ENCODE results near the gene FIS1. TPM values are rescaled to one million over a fixed set of nuclear protein-coding genes. Genes with fewer than 3 reads are reported as not detected.
"Not testable (repeated sequence)": the region's sequence is repeated elsewhere in the genome, so short reads cannot be mapped to it uniquely, and the experiment has no call there.

FIS1 gene
- total RNA-seq, 1 donor from 2014 or later: 133 TPM

DNA sequence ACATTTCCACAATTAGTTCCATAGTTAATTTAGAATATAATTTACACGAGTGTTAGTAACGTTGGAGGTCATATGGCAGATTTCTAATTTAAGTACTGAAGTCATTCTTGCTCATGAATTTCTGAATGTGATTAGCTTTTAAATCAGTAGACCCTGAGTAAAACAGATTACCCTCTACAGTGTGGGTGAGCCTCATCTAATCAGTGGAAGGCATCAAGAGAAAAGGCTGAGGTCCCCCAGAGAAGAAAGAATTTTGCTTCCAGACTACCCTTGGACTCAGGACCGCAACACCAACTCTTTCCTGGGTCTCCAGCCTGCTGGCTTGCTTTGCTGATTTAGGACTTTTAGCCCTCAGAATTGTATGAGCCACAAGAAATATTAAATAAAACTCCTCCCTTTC lies 43.6 kb upstream of the FIS1 start:
- Histone ChIP-seq H3K9me3 (no peaks in the 10 kb centered on the region), H3K4me1 (no peaks in the 10 kb centered on the region), H3K36me3 (no peaks in the 10 kb centered on the region), H3K4me3 (no peak overlapping the region), H3K27me3 (ENCODE audit: low read depth) (peaks cover 24% of the 10 kb centered on the region), H3K27ac (no peak overlapping the region)
- no peak for ATAC-seq
- intact Hi-C loops (cut with DNase I): no loop called here
- no peak for DNase-seq
- TF ChIP-seq, protein P1, sequence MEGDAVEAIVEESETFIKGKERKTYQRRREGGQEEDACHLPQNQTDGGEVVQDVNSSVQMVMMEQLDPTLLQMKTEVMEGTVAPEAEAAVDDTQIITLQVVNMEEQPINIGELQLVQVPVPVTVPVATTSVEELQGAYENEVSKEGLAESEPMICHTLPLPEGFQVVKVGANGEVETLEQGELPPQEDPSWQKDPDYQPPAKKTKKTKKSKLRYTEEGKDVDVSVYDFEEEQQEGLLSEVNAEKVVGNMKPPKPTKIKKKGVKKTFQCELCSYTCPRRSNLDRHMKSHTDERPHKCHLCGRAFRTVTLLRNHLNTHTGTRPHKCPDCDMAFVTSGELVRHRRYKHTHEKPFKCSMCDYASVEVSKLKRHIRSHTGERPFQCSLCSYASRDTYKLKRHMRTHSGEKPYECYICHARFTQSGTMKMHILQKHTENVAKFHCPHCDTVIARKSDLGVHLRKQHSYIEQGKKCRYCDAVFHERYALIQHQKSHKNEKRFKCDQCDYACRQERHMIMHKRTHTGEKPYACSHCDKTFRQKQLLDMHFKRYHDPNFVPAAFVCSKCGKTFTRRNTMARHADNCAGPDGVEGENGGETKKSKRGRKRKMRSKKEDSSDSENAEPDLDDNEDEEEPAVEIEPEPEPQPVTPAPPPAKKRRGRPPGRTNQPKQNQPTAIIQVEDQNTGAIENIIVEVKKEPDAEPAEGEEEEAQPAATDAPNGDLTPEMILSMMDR (IDR thresholded peaks at IDR 0.05): no peak

DNA sequence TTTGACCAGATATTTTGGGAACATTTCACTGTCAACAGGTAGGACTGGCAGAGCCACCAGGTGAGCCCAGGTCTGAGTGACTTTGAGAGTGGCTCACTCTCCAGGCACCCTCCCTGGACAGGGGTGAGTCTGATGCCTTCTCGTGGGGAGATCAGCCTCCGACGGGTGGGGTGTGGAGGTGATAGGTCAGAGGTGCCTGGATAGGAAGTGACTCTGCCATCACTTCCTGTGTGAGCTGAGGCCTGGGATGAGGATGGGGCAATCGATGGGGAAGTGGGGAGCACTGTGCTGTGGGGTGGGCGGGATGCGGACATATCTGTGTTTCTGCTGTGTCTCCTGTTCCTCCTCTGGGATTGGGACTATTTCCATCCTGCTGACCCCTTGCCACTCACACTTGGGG lies 42.2 kb upstream of the FIS1 start:
- TF ChIP-seq, protein P1 (IDR thresholded peaks at IDR 0.05): no peak
- Histone ChIP-seq H3K4me1 (peaks cover 6% of the 10 kb centered on the region), H3K27me3 (ENCODE audit: low read depth) (peaks cover 11% of the 10 kb centered on the region), H3K9me3 (no peaks in the 10 kb centered on the region), H3K36me3 (no peaks in the 10 kb centered on the region), H3K27ac (no peak overlapping the region), H3K4me3 (no peak overlapping the region)
- intact Hi-C loops (cut with DNase I): no loop called here
- DNase-seq (peak; percentile 72), ATAC-seq (peak; percentile 31 to 70)

DNA sequence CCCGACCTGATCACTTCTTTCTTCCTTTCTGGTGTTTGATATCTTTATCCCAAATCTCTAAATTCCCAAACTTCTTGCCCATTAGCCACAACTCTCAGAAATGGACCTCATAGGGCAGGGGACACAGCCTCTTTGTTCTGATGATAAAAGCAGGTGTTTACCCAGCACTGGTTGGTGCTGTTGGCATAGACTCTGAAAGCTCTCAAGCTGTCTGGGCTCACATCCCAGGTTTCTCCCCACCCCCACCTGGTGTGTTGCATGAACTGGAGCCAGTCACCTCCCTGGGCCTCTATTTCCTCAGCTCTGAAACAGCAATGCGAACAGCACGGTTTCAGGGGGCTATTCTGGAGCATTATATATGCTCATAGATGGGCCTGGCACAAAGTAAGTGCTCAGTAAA lies 41.0 kb upstream of the FIS1 start:
- H3K27me3 ChIP-seq (ENCODE audit: low read depth); intact Hi-C loops (cut with DNase I); H3K4me3 ChIP-seq; H3K4me1 ChIP-seq; H3K9me3 ChIP-seq; H3K36me3 ChIP-seq; H3K27ac ChIP-seq: not testable (repeated sequence)
- DNase-seq: peak; percentile 74
- peak; percentile 65 to 73 for ATAC-seq

DNA sequence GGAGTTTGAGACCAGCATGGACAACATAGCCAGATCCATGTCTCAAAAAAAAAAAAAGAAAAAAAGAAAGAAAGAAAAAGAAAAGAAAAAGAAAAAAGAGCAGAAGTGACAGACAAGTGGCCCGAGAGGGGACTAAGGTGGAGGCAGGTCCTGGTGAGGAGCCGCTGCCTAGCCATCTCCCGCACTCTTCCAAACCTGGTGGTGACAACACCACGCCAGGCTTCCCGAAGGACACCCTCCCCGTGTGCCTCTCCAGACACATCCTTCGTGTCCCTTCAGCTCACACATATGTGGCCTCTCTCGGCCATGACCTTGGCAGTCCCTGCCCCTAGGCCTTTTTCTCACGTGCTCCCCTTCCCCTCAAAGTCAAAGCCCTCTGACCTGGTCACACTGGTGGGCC lies 40.3 kb upstream of the FIS1 start:
- Histone ChIP-seq H3K27ac (no peak overlapping the region), H3K4me3 (no peak overlapping the region), H3K4me1 (peaks cover 6% of the 10 kb centered on the region), H3K36me3 (no peaks in the 10 kb centered on the region), H3K27me3 (ENCODE audit: low read depth) (peaks cover under 1% of the 10 kb centered on the region), H3K9me3 (no peaks in the 10 kb centered on the region)
- peak; percentile 35 for DNase-seq
- no peak for ATAC-seq
- intact Hi-C loops (cut with DNase I): no loop called here
- TF ChIP-seq, protein P1 (IDR thresholded peaks at IDR 0.05): no peak

DNA sequence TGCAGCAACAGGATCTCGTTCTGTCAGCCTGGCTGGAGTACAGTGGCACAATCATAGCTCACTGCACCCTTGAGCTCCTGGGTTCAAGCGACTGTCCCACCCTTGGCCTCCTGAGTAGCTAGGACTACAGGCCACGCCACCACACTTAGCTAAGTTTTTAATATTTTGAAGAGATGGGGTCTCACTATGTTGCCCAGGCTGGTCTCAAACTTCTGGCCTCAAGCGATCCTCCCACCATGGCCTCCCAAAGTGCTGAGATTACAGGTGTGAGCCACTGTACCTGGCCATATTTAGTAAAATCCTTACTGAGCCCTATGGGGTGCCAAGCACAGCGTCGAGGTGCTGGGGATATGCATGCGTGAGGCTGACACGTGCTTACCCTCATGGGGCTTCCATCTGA lies 36.0 kb upstream of the FIS1 start:
- peaks cover 12% of the 10 kb centered on the region for H3K27me3 ChIP-seq (ENCODE audit: low read depth)
- intact Hi-C loops (cut with DNase I); H3K36me3 ChIP-seq; H3K4me1 ChIP-seq; H3K9me3 ChIP-seq; DNase-seq; H3K4me3 ChIP-seq; ATAC-seq; H3K27ac ChIP-seq: not testable (repeated sequence)

DNA sequence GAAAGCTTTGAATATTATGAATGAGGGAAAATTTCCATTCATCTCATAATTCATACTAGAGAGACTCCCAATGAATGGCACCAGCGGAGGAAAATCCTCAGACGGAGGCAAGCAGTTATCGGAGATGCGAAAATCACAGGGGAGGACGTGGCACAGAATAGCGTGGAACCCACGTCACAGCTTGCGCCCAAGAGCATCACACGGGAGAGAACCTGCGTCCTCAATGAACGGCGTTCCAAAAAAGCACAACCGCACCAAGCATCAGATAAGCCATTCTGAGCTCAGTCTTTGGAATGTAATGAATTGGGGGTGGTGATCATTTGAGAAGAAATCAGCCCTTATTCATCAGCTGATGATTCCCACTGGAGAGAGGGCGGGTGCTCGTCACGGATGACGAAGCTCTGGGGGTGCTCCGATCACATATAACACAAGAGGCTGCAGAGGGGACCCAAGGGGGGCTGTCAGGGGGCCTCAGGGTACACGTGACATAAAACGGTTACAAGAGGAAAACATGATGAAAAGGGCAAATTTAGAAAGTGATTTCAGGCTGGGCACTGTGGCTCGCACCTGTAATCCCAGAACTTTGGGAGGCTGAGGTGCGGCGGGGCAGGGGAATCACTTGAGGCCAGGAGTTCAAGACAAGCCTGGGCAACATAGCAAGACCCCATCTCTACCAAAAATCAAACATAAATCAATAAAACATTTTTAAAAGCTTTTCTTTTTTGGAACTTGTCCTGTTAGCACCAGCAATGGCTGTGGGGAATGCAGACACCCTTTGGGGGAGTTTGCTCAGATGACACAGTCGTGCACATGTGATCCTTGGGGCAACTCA lies 33.8 kb upstream of the FIS1 start:
- DNase-seq: no peak
- H3K27me3 ChIP-seq (ENCODE audit: low read depth): peaks cover 12% of the 10 kb centered on the region
- no peaks in the 10 kb centered on the region for H3K36me3 ChIP-seq
- no peak for ATAC-seq
- peaks cover 6% of the 10 kb centered on the region for H3K4me1 ChIP-seq
- no peak overlapping the region for H3K27ac ChIP-seq
- TF ChIP-seq, protein P1 (IDR thresholded peaks at IDR 0.05): no peak
- no peak overlapping the region for H3K4me3 ChIP-seq
- no peaks in the 10 kb centered on the region for H3K9me3 ChIP-seq
- intact Hi-C loops (cut with DNase I): no loop called here
